ENCODE measurements around the gene KCNQ1OT1.
"Not testable (repeated sequence)": the region's sequence is repeated elsewhere in the genome, so short reads cannot be mapped to it uniquely, and the experiment has no call there.

KCNQ1OT1 gene

DNA sequence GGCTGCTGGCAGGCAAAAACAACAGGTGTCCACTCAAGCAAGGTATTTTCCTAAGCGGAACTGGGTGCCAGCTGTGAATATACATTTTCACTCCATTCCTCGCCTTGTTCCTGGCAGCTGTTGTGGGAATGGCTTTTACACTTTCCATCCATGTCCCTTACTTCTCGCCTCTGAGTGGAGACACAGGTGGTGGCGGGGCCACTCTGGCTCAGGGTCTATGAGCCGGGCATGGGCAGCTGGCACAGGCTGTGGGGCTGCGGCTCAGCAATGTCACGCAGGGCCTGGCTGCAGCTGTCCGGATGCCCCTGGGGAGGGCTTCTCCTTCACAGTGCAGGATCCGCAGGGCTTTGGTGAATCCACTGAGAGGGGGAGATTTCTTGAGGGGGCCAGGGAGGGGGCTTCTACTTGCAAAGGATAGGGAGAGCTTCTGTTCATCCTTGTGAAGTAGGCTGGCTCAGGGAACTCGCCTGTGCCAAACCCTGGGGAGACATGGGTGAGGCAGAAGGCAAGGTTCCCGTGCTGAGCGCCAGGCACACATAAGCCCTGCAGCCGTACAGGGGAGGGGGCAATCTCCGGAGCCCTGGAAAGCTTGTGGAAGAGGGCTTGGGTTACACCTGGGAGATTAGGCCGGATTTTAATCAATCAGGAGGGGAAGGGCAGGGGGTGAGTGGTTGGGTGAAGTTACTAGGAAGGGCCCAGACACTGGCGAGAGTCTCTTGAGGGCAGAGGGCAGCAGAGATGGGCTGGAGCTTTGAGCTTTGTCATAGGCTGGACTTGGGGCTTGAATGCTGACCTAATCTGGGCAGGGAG lies 45.7 kb downstream of the KCNQ1OT1 start:
- DNase-seq (ENCODE audit: low read depth, low spot score) = no peak

DNA sequence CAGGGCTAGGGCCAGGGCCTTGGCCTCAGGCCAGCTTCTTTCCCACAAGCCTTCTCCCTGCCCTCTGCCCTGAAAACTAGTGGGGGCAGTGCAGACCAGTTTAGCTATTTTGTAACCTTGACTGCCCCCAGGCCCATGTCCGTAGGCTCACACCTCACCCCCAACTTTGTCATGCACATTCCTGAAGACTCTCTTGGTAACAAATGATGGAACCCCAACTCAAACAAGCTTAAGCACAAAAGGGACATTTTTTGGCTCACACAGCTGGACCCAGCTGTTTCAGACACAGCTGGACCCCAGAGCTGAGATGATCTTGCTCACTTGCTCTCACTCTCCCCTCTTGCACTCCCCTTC lies 46.6 kb downstream of the KCNQ1OT1 start:
- no peak for DNase-seq (ENCODE audit: low read depth, low spot score)

DNA sequence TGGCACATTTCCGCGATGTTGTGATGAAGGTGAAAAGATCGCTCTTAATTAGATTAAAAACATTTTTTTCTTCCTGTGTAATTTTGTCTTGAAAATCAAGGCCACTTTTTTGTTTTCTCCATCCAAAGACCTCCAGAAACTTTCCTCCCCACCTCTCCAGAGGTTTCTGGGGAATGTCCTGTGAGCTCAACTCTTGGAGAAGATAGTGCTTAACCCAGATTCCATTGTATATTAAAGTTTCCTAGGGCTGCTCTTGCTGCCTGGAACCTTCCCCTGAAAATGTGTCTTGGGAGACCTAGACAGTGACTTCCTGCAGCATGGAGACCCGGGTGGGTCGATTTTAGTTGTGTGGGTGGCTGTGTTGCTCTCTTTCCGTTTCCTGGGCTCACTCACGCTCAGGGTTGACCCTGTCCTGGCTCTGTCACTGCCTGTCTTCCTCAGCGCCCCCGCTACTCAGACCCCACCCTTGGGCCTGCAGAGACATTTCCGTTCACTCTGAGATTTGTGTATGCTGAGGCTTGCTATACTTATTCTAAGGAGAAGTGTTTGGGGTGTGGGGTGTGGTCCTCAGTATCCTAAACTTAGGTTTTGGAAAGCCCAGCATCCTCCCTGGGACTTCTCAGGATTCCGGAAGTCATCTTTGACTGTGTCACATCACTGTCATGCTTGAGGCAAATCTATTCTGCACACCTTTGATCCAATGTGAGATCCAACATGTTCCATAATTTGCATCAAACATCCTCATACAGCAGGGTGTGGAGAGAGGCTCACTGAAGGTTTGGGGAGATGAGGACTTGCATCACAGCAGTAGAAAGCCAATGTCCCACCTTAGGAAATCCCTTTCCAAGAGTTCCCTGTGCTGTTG lies 47.2 kb downstream of the KCNQ1OT1 start:
- DNase-seq (ENCODE audit: low read depth, low spot score) = no peak

DNA sequence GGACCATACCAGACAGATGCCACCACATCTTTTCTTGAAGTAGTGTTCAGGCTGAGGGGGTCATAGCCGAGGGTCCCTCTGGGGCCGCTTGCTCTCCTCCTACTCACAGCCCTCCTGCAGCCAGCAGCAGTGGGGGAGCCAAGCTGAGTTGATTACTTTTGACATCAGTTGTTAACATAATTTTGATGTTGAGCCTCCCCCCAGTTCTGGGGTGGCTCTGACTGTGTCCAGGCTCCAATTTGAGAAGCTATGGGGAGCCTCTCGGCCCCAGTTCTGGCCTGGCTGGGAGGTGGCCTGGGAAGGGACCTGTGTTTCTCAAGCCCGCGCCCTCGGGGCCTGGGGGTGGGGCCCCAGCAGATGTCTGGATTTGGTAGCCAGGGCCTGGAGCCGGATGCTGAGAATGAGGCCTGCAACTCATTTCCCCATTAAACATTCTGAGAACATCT lies 47.9 kb downstream of the KCNQ1OT1 start:
- no peak for DNase-seq (ENCODE audit: low read depth, low spot score)

DNA sequence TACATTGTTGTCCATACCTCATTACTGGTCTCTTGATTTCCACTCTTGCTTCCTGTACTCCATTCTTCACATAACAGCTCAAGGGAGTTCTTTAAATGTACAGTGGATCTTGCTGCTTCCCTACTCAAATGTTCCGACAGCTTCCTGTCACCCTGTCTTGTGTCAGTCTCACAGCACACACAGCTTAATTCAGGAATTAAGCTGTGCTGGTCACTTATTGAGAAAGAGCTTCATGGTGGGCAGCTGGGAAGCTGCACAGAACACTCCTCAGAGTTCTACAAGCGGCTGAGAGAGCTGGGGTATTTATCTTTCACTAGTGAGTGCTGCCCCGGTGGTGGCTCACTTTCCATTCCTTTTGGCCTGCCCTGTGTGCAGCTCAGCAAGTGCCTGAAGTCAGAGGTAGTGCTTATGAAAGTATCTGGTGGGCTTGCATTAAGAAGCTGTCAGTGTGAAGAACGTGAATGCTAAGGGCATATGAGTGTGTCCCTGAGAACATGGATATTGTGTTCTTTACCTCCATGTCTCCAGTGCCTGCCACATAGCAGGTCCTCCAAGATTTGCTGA lies 48.7 kb downstream of the KCNQ1OT1 start:
- DNase-seq (ENCODE audit: low read depth, low spot score) = no peak

DNA sequence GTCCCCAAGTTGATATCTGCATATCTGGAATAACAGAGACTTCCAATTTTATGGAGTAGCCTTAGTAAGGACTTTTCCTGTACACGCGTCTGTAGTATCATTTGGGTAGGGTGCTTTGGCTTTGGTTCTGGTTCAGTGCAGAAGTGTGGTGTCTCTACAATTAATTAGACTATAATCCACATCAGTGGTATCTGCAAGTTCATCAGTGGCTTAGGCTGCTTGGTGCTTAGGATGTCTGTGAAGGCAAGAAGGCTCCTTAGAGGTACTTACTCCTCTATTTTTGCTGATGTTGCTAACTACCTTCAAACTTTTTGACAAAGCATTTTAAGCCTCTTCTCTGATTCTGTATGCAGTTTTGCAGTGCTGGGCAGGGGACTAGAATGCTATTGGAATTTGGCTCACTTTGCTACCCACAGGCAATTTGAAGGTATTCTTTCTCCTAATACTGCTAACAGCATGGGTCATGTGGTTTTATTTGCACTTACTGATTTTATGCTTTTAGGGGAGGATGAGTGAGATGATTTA lies 49.4 kb downstream of the KCNQ1OT1 start:
- no peak for DNase-seq (ENCODE audit: low read depth, low spot score)

DNA sequence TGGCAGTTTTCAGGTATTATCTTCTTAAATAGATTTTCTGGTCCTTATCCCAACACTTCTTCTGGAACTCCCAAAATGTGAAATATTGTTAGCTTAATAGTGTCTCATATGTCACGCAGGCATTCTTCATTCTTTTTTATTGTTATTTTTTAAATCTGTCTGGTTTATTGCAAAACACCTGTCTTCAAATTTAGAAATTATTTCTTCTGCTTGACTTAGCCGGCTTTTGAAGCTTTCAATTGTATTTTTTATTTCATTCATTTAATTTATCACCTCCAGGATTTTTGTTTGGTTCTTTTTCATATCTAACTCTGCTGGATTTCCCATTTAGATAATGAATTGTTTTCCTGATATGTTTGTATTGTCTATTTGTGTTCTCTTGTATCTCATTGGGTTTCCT lies 49.9 kb downstream of the KCNQ1OT1 start:
- DNase-seq (ENCODE audit: low read depth, low spot score) = no peak

DNA sequence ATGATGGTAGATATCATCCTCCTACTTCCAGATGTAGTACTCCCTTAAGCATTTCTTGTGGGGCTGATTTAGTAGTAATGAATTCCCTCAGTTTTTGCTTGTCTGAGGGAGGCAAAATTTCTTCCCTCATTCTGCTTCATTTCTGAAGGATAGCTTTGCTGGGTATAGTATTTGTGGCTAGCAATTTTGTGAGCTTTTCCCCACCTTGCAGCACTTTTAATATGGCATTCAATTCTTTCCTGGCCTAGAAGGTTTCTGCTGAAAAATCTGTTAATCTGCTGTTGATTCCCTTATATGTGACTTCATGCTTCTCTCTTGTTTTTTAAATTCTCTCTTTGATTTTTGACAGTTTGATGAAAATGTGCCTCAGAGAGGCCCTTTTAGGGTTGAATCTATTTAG lies 50.4 kb downstream of the KCNQ1OT1 start:
- no peak for DNase-seq (ENCODE audit: low read depth, low spot score)

DNA sequence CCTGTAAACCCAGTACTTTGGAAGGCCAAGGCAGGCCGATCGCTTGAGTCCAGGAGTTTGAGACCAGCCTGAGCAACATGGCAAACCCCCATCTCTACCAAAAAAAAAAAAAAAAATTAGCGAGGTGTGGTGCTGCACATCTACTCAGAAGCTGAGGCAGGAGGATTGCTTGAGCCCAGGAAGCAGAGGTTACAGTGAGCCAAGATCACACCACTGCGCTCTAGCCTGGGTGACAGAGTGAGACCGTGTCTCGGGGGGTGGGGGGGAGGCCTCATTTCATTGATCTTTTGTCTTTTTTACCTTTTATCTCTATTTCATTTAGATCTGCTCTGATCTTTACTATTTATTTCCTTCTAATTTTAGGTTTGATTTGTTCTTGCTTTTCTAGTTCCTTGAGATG lies 51.8 kb downstream of the KCNQ1OT1 start:
- no peak for DNase-seq (ENCODE audit: low read depth, low spot score)

DNA sequence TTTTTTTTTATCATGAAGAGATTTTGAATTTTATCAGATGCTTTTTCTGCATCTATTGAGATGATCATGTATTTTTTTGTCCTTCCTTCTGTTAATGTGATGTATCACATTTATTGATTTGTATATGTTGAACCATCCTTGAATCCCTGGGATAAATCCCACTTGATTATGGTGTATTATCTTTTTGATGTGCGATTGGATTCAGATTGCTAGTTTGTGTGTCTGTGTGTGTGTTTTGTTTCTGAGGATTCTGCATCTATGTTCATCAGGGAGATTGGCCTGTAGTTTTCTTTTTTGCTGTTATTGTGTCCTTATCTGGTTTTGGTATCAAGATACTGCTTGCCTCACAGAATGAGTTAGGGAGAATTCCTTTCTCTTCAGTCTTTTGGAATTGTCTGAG lies 52.6 kb downstream of the KCNQ1OT1 start:
- DNase-seq (ENCODE audit: low read depth, low spot score) = no peak

DNA sequence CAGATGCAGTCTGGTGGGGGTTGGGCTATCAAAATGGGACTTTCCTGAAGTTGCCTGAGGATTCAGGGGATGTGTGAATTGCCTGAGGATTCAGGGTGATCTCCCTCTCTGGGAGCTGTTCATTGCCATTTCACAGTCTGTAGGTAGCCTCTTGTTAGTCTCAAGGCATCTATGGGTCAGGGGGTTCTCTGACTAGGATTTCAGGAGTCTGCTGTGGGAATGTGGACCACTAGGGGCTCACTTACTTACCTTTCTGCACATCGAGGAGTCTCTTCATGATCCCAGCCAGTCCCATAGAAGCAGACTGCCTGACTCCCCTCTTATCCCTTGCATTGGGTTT lies 54.0 kb downstream of the KCNQ1OT1 start:
- no peak for DNase-seq (ENCODE audit: low read depth, low spot score)

DNA sequence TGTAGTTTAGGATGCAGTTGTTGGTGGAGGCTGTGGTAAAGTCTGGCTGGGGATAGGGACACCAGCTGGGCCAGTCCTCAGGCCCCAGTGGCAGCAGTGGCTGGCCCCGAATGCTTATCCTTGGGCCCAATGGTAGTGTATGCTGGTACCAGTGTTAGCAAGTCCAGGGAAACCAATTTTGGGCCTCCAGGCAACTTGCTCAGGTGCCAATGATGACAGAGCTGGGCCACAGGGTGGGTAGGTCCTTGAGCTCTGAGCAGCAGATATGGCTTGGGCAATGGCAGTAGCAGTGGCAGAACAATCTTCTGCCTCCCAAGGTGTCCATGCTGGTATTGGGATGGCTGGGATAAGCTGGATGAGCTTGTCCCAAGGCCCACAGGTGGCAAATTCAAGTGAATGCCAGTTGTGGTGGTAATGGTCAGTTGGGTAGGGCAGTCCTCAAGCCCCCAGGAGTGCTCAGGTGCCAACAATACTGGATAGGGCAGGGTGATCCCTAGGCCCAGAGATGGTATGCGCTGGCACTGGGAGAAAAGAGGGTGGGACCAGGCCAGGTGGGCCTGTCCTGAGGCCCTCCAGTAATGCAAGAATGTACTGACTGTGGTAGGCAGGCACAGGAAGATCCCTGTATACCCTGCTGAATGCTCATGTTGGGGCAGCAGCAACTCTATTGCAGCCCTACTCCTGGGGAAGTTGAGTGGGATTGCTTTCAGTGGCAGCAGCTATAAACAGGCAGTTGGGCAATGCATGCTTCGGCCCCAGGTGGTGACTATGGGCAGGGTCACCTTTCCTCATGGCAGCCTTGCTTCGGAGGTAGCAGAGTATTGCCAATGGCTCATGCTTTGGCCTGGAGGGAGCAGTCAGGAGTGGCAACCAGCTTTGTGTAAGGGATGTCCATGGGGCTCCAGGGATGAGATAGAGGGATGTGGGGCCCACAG lies 54.7 kb downstream of the KCNQ1OT1 start:
- DNase-seq (ENCODE audit: low read depth, low spot score) = no peak

DNA sequence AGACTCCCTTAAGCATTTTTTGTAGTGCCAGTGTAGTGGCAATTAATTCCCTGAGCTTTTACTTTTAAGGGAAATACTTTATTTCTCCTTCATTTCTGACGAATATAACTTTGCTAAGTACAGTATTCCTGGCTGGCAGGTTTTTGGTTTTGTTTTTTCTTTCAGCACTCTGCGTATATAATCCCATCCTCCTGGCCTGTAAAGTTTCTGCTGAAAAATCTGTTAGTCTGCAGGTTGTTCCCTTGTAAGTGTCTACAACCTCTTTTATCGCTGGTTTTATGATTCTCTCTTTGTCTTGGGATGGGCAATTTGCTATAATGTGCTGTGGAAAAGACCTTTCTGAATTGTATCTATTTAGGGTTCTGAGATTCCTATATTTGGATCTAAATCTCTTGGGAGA lies 56.0 kb downstream of the KCNQ1OT1 start:
- no peak for DNase-seq (ENCODE audit: low read depth, low spot score)

DNA sequence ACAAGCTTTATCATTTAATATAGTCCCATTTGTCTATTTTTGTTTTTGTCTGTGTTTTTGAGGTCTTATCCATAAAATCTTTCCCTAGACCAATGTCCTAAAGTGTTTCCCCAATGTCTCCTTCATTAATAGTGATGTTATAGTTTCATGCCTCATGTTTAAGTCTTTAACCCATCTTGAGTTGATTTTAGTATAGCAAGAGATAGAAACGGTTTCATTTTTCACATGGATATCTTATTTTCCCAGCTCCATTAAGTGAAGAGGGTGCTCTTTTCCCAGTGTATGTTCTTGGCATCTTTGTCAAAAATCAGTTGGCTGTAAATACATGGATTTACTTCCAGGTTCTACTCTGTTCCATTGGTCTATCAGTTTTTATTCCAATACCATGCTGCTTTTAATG lies 58.2 kb downstream of the KCNQ1OT1 start:
- no peak for DNase-seq (ENCODE audit: low read depth, low spot score)

DNA sequence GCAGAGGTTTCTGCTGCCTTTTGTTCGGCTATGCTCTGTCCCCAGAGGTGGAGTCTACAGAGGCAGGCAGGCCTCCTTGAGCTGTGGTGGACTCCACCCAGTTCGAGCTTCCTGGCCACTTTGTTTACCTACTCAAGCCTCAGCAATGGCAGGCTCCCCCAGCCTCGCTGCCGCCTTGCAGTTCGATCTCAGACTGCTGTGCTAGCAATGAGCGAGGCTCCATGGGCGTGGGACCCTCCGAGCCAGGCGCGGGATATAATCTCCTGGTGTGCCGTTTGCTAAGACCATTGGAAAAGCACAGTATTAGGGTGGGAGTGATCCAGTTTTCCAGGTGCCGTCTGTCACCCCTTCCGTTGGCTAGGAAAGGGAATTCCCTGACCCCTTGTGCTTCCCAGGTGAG lies 60.0 kb downstream of the KCNQ1OT1 start:
- not testable (repeated sequence) for DNase-seq (ENCODE audit: low read depth, low spot score)

DNA sequence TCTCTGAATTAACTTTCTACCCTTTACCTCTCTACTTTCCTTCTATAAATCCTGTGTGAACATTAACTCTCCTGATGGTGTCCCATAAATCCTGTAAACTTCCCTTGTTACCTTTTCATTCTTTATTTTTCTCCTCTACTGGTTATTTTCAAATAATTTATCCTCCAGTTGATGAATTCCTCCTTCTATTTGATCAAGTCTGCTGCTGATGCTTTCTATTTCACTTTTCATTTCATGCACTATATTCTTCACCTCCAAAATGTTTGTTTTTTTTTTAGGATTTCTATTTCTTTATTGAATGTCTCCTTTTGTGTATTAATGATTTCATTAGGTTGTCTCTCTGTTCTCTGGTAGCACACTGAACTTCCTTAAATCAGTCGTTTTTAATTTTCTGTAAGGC lies 68.6 kb downstream of the KCNQ1OT1 start:
- DNase-seq (ENCODE audit: low read depth, low spot score) = no peak

DNA sequence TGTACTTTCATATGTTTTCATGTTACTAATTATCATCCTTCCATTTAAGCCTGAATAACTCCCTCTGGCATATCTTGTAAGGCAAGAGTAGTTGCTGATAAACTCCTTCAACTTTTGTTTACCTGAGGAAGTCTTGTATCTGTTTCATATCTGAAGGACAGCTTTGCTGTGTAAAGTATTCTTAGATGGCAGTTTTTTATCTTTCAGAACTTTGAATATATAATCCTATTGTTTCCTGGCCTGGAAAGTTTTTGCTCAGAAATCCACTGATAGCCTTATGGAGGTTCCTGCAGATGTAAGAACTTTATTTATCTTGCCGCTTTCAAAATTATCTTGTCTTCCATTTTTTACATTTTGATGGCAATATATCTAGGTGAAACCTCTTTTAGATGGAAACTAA lies 69.1 kb downstream of the KCNQ1OT1 start:
- DNase-seq (ENCODE audit: low read depth, low spot score) = no peak

DNA sequence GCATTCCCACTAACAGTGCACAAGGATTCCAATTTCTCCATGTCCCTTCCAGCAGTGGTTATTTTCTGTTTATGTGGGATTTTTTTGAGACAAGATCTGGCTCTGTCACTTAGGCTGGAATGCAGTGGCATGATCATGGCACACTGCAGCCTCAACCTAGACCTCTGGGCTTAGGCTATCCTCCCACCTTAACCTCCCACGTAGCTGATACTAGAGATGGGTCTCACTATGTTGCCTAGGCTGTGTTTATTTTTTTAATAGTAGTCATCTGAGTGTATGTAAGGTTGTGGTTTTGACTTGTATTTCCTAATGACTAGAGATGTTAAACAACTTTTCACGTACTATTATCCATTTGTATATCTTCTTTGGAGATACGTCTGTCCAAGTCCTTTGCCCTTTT lies 74.6 kb downstream of the KCNQ1OT1 start:
- no peak for DNase-seq (ENCODE audit: low read depth, low spot score)

DNA sequence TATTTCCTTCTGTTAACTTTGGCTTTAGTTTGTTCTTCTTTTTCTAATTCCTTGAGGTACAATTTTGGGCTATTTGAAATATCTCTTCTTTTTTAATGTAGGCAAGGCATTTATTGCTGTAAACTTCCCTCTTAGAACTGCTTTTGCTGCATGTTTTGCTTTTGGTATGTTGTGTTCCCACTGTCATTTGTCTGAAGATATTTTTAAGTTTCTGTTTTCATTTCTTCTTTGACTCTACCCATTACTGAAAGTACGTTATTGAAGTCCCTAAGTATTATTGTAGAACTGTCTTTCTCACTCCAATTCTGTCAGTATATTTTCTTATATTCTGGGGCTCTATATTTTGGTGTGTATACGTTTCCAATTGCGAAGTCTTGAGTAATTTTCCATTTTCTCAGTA lies 77.9 kb downstream of the KCNQ1OT1 start:
- DNase-seq (ENCODE audit: low read depth, low spot score) = no peak

DNA sequence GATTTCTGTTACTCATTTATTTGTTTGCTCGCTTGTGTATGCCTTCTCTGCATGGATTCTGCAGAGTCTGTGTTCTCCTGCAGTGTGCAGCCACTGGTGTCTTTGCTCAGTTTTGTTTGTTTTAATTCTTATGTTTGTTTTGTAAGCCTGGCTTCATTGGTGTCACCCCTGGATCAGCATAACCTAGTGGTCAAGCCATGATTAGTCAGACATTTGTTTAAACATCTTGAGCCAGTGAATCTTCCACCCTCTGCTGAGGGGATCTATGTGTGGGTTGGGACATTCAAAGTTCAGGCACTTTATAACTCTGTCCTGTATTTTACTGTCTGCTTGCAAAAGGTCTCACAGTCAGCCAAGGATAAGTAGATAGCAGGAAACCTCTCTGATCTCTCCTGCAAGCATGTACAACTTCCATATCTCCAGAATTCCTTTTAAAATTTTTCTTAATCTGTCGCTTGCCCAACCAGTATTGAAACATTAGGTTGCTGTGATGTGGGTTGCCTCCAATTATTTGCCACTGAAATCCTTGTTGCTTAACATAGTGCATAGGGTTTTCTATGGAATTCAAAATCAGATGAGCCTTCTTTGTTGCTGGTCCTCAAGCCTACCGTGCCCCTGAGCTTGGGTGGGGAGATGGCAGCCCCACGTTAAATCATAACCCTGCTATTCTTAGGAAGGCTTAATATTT lies 86.8 kb downstream of the KCNQ1OT1 start:
- DNase-seq (ENCODE audit: low read depth, low spot score) = no peak

DNA sequence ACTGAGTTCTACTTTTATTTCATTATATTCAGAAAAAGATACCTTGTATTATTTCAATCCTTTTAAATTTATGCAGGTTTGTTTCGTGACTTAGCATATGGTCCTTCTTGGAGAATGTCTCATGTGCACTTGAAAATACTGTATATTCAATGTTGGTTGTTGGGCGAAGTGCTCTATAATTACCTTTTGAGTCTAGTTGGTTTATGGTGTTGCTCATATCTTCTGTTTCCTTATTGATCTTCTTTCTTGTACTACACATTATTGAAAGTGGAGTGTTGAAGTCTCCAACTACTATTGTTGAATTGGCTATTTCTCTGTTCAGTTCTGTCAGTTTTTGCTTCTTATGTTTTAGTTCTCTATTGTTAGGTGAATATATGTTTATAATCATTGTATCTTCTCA lies 90.4 kb downstream of the KCNQ1OT1 start:
- no peak for DNase-seq (ENCODE audit: low read depth, low spot score)

Data from iPS DF 19.7 (cell line).